Vagina (tissue), 2 donors: ENCODE results near the gene EZR. TPM values are rescaled to one million over a fixed set of nuclear protein-coding genes. Genes with fewer than 3 reads are reported as not detected.

ENCODE experiments used
- DNase-seq, 2 donors: peaks; one replicate each; pipeline ENCODE4 v3.0.0-alpha.2; 2017; ENCODE audit errors: extremely low spot score in 2 of 2
- H3K27ac ChIP-seq: fragments of 200-600 bp; sonication (generic); one replicate; pipeline ENCODE4 v1.5.1; 2019
- H3K27me3 ChIP-seq: fragments of 200-600 bp; sonication (generic); one replicate; pipeline ENCODE4 v1.5.1; 2019
- H3K36me3 ChIP-seq, 2 donors: fragments of 200-600 bp; sonication (generic); one replicate each; pipeline ENCODE4 v1.5.1; 2017 to 2019
- H3K4me1 ChIP-seq: fragments of 200-600 bp; sonication (generic); one replicate; pipeline ENCODE4 v1.5.1; 2019
- H3K4me3 ChIP-seq, 2 donors: fragments of 200-600 bp; sonication (generic); 1 replicate in 1 of 2; 2 replicates in 1 of 2; pipeline ENCODE4 v1.5.1; 2016 to 2019
- H3K9me3 ChIP-seq: fragments of 200-600 bp; sonication (generic); one replicate; pipeline ENCODE4 v1.5.1; 2019
- CTCF ChIP-seq, 3 experiments: fragments of 450-650 bp in 2 of 3; fragments of 200-600 bp in 1 of 3; sonication (generic) in 1 of 3; IDR thresholded peaks; one replicate each; pipeline ENCODE4 v1.5.1; 2017 to 2019; ENCODE audit warnings: antibody characterized with exemption in 3 of 3, mild to moderate bottlenecking in 2 of 3, moderate library complexity in 2 of 3
- POLR2A ChIP-seq, 2 donors: fragments of 450-650 bp; IDR thresholded peaks; one replicate each; pipeline ENCODE4 v1.6.1; 2017; ENCODE audit warnings: antibody characterized with exemption in 2 of 2, mild to moderate bottlenecking in 2 of 2, moderate library complexity in 2 of 2
- POLR2AphosphoS5 ChIP-seq, 2 donors: sonication (generic); formaldehyde crosslinking; IDR thresholded peaks; one replicate each; pipeline ENCODE4 v1.9.0; 2017; ENCODE audit warnings: antibody characterized with exemption in 2 of 2, mild to moderate bottlenecking in 2 of 2, low read depth in 1 of 2; ENCODE audit not compliant: insufficient read depth in 1 of 2
- intact Hi-C: fragments of 100-400 bp; cut with DNase I; formaldehyde crosslinking; loops from one replicate; pipeline ENCODE4 v1.15.1; 2023
- total RNA-seq: library from RNA; depleted of rRNA; stranded (reverse); fragments of >200 nt; gene quantifications from one replicate; pipeline ENCODE4 v1.2.3, GENCODE V29; 2016

Gene EZR
- total RNA-seq, 1 donor from 2014 or later: 99.7 TPM

DNA sequence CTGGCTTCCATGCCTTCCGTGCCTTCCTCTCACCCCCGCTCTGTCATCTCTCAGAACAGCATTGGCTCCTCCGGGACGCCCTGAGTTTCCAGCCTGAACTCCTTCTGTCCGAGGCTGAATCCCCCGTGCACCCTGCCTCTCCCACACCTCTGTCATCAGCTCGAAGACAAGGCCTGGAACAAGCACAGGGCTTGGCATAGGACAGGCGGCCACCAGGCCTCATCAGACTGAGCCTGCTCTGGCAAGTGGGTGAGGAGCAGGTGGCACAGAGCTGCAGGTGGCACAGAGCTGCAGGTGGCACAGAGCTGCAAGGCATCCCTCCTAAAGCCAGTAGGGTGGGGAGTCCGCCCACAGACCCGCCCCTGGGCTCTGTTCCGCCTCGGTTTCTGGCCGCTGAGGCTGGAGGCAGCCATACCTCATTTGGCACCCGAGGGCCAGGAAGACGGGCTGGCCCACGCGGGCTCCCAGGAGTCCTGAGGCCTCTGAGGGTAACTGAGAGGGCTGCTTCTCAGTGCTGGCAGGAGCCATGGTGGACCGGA is 60.2 kb downstream of the EZR start:
- H3K27ac ChIP-seq: no peak overlapping the region
- peaks cover 0 to 10% of the 10 kb centered on the region in 2 donors for H3K36me3 ChIP-seq
- TF ChIP-seq CTCF (IDR thresholded peaks at IDR 0.05) (no peak), POLR2A (IDR thresholded peaks at IDR 0.05) (no peak), POLR2AphosphoS5 (IDR thresholded peaks at IDR 0.05; ENCODE audit: insufficient read depth in 1 of 2, low read depth in 1 of 2) (no peak)
- intact Hi-C loops: no loop called here
- DNase-seq: no peak
- no peak overlapping the region for H3K4me3 ChIP-seq
- H3K4me1 ChIP-seq: no peaks in the 10 kb centered on the region
- no peaks in the 10 kb centered on the region for H3K9me3 ChIP-seq
- no peaks in the 10 kb centered on the region for H3K27me3 ChIP-seq

GRCh38 chr6:158758451-158758860 is 60.7 kb downstream of the EZR start:
- intact Hi-C loops: no loop called here
- no peaks in the 10 kb centered on the region for H3K9me3 ChIP-seq
- no peak for DNase-seq

GRCh38 chr6:158757753-158758090 is 61.4 kb downstream of the EZR start:
- no peak for DNase-seq
- H3K4me3 ChIP-seq: no peak overlapping the region
- no peaks in the 10 kb centered on the region for H3K27me3 ChIP-seq
- peaks cover 0 to 6% of the 10 kb centered on the region in 2 donors for H3K36me3 ChIP-seq
- H3K27ac ChIP-seq: no peak overlapping the region
- TF ChIP-seq CTCF (IDR thresholded peaks at IDR 0.05): no peak
- TF ChIP-seq POLR2A (IDR thresholded peaks at IDR 0.05): no peak
- TF ChIP-seq POLR2AphosphoS5 (IDR thresholded peaks at IDR 0.05; ENCODE audit: insufficient read depth in 1 of 2, low read depth in 1 of 2): no peak
- H3K4me1 ChIP-seq: no peaks in the 10 kb centered on the region
- no peaks in the 10 kb centered on the region for H3K9me3 ChIP-seq
- intact Hi-C loops: no loop called here

More at GRCh38 chr6:158758451-158758860, 60.7 kb downstream of the EZR start:
- no peaks in the 10 kb centered on the region for H3K4me1 ChIP-seq
- no peak overlapping the region for H3K4me3 ChIP-seq
- peaks cover 0 to 6% of the 10 kb centered on the region in 2 donors for H3K36me3 ChIP-seq
- H3K27ac ChIP-seq: no peak overlapping the region
- no peaks in the 10 kb centered on the region for H3K27me3 ChIP-seq
- TF ChIP-seq POLR2AphosphoS5 (IDR thresholded peaks at IDR 0.05; ENCODE audit: insufficient read depth in 1 of 2, low read depth in 1 of 2) (no peak), POLR2A (IDR thresholded peaks at IDR 0.05) (no peak), CTCF (IDR thresholded peaks at IDR 0.05) (no peak)

DNA sequence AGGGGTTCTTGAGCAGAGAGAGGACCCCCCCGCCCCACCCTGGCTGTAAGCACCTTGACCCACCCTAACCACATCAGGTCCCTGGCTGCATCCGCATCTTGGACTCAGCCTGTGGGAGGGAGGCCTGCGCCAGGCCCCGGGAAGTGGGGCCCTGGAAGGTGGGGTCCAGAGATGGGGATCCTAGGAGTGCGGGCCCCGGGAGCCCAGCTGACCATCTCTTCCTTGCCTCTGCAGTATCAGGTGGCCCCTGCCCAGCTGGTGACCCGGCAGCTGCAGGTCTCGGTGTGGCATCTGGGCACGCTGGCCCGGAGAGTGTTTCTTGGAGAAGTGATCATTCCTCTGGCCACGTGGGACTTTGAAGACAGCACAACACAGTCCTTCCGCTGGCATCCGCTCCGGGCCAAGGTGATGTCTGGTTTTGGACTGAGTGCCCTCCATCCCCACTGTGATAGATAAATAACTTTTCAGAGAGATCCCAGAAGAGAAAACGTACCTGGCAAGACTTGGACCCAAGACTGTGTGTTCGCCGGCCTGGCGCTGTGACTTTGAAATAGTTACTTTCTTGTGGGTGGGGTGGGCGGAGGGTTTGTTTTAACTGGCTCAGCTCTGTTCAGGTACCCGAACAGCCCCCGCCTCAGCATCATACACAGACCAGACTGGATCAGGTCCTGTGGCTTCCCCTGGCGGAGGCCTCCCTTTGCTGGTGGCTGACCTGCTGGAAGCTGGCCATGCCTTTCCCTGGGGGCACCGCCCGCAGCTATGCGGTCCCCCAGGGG is 62.0 kb downstream of the EZR start:
- H3K27ac ChIP-seq: no peak overlapping the region
- peaks cover 0 to 6% of the 10 kb centered on the region in 2 donors for H3K36me3 ChIP-seq
- TF ChIP-seq POLR2A (IDR thresholded peaks at IDR 0.05) (no peak), POLR2AphosphoS5 (IDR thresholded peaks at IDR 0.05; ENCODE audit: insufficient read depth in 1 of 2, low read depth in 1 of 2) (no peak), CTCF (IDR thresholded peaks at IDR 0.05) (no peak)
- no peaks in the 10 kb centered on the region for H3K27me3 ChIP-seq
- no peaks in the 10 kb centered on the region for H3K4me1 ChIP-seq
- H3K4me3 ChIP-seq: no peak overlapping the region
- no peaks in the 10 kb centered on the region for H3K9me3 ChIP-seq
- intact Hi-C loops: no loop called here
- no peak for DNase-seq

GRCh38 chr6:158756126-158756525 is 63.0 kb downstream of the EZR start:
- H3K27me3 ChIP-seq: no peaks in the 10 kb centered on the region
- no peak overlapping the region for H3K4me3 ChIP-seq
- peaks cover 0 to 6% of the 10 kb centered on the region in 2 donors for H3K36me3 ChIP-seq
- intact Hi-C loops: no loop called here
- no peak overlapping the region for H3K27ac ChIP-seq
- no peaks in the 10 kb centered on the region for H3K9me3 ChIP-seq
- H3K4me1 ChIP-seq: no peaks in the 10 kb centered on the region
- TF ChIP-seq POLR2AphosphoS5 (IDR thresholded peaks at IDR 0.05; ENCODE audit: insufficient read depth in 1 of 2, low read depth in 1 of 2) (no peak), POLR2A (IDR thresholded peaks at IDR 0.05) (no peak), CTCF (IDR thresholded peaks at IDR 0.05) (no peak)
- DNase-seq: no peak
